ENCODE results near the gene SLC16A12. TPM values are rescaled to one million over a fixed set of nuclear protein-coding genes. Genes with fewer than 3 reads are reported as not detected.

SLC16A12 gene
- total and polyA plus RNA-seq, 11 donors = 1.7 to 6.6 (median 2.9) TPM

DNA sequence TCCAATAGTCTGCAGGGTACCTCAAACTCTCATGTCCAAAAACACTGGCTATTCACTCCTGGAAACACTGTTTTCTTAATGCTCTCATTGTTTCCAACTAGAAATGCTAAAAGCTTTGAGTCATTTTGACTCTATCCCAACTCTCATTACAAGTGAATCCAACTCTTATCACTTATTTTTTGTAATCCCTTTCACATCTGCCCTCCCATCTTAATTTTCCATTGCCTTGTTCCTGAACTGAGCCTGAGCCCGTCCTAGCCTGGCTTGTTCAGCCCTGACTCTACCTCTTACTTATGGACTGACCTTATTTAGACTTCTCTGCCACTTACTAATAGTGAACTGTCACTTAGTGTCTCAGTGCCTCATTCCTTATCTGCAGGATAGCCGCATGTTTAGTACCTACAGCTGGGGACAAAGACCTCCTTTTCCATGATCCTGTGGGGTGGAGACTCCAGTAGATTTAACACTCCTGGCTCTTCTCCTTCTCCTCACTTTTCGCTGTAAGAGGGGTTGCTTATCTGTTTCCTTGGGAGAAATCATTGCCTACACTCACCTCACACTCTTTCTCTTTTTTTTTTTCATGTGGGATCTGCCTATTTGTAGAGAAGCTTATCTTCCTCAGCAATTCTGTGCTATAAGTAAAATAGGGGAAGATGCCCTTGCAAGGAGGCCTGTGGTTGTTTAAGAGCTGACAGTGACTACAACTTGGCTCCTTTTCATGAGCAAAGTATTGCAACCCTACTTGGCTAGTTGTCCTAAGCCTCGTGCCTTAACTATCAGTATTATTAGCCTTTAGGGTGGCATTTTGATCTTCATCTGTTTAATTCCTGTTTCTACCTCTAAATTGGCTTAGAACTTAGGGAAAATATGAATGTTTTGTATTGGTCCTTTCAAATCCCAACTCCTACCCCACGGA, 56.4 kb downstream of the SLC16A12 start:
- ATAC-seq (peak; percentile 17 to 56 (median 39)), DNase-seq (no peak)
- intact Hi-C loops (cut with DNase I) = loop anchor here in 6 of 10 donors (5.0 to 10.0 kb wide), 3 partner anchors 38 to 76 kb away; no protein-coding TSS in a partner anchor
- Histone ChIP-seq H3K27ac (peak overlapping the region; percentile 40 to 86 (median 78)), H3K9me3 (no peaks in the 10 kb centered on the region), H3K36me3 (no peaks in the 10 kb centered on the region), H3K27me3 (no peaks in the 10 kb centered on the region), H3K4me1 (peaks cover 0 to 80% (median 56%) of the 10 kb centered on the region in 12 donors), H3K4me3 (no peak overlapping the region)
- 40 to 47% (median 42%) methylated on average over 5 of the region's 5 CpGs for WGBS, 4 donors
- TF ChIP-seq, protein P1, sequence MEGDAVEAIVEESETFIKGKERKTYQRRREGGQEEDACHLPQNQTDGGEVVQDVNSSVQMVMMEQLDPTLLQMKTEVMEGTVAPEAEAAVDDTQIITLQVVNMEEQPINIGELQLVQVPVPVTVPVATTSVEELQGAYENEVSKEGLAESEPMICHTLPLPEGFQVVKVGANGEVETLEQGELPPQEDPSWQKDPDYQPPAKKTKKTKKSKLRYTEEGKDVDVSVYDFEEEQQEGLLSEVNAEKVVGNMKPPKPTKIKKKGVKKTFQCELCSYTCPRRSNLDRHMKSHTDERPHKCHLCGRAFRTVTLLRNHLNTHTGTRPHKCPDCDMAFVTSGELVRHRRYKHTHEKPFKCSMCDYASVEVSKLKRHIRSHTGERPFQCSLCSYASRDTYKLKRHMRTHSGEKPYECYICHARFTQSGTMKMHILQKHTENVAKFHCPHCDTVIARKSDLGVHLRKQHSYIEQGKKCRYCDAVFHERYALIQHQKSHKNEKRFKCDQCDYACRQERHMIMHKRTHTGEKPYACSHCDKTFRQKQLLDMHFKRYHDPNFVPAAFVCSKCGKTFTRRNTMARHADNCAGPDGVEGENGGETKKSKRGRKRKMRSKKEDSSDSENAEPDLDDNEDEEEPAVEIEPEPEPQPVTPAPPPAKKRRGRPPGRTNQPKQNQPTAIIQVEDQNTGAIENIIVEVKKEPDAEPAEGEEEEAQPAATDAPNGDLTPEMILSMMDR (IDR thresholded peaks at IDR 0.05) = no peak
- TF ChIP-seq POLR2A (IDR thresholded peaks at IDR 0.05) = no peak

DNA sequence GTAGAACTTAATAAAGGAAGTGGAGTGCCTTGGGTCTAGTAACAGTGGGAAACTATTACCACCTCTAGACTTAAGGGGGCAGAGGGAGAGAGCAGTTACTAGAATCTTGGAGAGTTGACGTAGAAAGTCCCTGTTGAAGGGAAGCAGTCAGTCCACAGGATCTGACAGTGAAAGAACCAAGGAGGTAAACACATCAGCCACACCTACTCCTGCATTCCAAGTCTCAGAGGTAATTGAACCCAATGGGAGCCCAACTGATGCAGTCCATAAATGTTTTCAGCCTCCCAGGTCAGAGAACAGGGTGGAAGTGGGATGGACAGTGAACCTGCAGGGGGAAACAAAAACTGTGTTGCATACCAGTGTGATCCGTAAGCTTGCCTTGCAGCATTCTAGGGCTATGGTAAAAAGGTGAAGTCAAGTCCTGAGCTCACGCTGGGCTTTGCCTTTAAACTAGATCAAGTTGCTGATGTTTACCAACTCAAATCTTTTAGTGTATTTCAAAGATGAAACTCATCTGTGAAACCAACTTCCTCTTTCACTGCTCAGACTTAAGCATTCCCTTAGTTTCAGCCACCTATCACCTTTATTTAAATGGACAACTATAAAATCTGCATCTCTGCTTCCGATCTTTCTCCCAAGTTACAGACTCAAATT, 57.2 kb downstream of the SLC16A12 start:
- Histone ChIP-seq H3K36me3 (no peaks in the 10 kb centered on the region), H3K27ac (peak overlapping the region; percentile 40 to 86 (median 78)), H3K27me3 (no peaks in the 10 kb centered on the region), H3K4me1 (peaks cover 0 to 85% (median 56%) of the 10 kb centered on the region in 12 donors), H3K9me3 (no peaks in the 10 kb centered on the region), H3K4me3 (no peak overlapping the region)
- peak in 1 of 4 donors; percentile 27 for ATAC-seq
- TF ChIP-seq, protein P1 (IDR thresholded peaks at IDR 0.05) = peak in 2 of 12 donors; percentile 14 to 21
- no peak for TF ChIP-seq POLR2A (IDR thresholded peaks at IDR 0.05)
- intact Hi-C loops (cut with DNase I) = loop anchor here in 6 of 10 donors (5.0 to 10.0 kb wide), 3 partner anchors 39 to 77 kb away; no protein-coding TSS in a partner anchor
- 65 to 70% (median 67%) methylated on average over 4 of the region's 4 CpGs for WGBS, 4 donors
- no peak for DNase-seq

DNA sequence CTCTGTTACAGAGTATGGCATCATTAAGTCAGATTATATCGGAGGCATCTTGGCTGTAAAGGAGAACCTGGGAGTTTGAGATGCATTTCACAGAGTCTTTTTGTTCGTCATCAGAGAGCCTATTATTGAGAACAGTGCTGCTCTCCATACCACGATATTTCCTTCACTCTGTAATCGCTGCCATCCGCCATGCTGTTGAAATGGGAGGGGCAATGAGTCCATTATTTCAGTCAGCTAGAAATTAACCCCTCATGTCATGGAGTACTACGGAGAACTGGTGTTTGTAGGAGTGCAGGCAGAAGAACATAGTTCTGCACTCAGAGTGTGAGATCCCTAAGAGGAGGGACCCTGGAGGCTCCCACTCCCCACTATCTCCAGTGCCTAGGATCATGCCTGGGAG, 59.2 kb downstream of the SLC16A12 start:
- ATAC-seq = peak in 3 of 4 donors; percentile 11 to 41 (median 38)
- Histone ChIP-seq H3K9me3 (no peaks in the 10 kb centered on the region), H3K27me3 (no peaks in the 10 kb centered on the region), H3K4me1 (peaks cover 0 to 78% (median 54%) of the 10 kb centered on the region in 12 donors), H3K27ac (peak overlapping the region; percentile 33 to 88 (median 78)), H3K4me3 (no peak overlapping the region), H3K36me3 (no peaks in the 10 kb centered on the region)
- 33 to 45% (median 41%) methylated on average over 6 of the region's 6 CpGs for WGBS, 4 donors
- intact Hi-C loops (cut with DNase I) = loop anchor here in 6 of 10 donors (5.0 to 10.0 kb wide), 3 partner anchors 41 to 79 kb away; no protein-coding TSS in a partner anchor
- no peak for TF ChIP-seq POLR2A (IDR thresholded peaks at IDR 0.05)
- TF ChIP-seq, protein P1 (IDR thresholded peaks at IDR 0.05) = no peak
- no peak for DNase-seq
